Stimulated activated naive CD8-positive, alpha-beta T cell treated with anti-CD3 and anti-CD28 coated beads, Interleukin-15, Interleukin-2, amounts not matched to agents 100 U/mL and 50 U/mL, for 24 hours (primary cell): ENCODE results near the gene NES.
A peak's percentile ranks its signal among the peaks of the same experiment; 100 is the strongest.

Source experiments
- ATAC-seq: fragments of 150-1000 bp; cut with Tn5 transposase; one replicate; pipeline ENCODE4 v1.10.0; 2021
- DNase-seq: peaks from one replicate; pipeline ENCODE4 v3.0.0; 2021

NES gene

GRCh38 chr1:156680056-156680455, 2.8 kb upstream of the NES start:
- no peak for ATAC-seq

GRCh38 chr1:156677616-156678596, 699 bp upstream of the NES start:
- DNase-seq (peak; percentile 40), ATAC-seq (no peak)

More at GRCh38 chr1:156680056-156680455, 2.8 kb upstream of the NES start:
- no peak for DNase-seq

DNA sequence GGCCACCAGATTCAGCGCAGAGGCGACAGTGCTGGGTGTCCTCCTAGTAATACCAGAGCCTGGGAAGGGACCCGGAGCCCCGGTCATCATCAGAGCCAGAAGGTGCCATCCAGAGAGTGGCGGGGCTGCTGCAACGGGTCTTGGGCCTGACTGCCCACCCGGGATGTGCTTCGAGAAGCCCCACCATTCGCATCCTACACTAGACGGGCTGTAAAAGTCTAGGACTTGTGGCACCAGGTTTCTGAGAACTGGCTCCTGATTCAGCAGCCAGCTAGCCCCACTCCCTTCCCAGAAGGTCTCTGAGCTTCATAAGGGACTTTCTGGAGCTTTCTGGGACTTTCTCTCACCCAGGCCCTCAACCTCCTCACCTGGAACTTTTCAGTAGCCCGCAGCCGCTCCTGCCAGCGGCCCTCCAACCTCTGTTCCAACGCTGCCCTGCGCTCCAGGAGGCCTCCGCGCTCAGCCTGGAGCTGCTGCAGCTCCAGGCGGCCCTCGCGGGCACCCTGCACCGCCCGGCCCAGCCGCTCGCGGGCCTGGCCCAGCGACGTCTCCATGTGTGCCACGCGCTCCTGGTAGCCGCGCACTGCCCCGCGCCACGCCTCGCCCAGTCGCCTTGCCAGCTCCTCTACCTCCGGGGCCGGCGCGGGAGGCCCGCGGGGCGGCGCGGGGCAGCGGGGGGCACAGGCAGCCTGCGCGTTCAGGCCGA, 940 bp downstream of the NES start:
- DNase-seq (no peak), ATAC-seq (no peak)

GRCh38 chr1:156675210-156676113, 1.7 kb downstream of the NES start:
- DNase-seq: no peak
- no peak for ATAC-seq

DNA sequence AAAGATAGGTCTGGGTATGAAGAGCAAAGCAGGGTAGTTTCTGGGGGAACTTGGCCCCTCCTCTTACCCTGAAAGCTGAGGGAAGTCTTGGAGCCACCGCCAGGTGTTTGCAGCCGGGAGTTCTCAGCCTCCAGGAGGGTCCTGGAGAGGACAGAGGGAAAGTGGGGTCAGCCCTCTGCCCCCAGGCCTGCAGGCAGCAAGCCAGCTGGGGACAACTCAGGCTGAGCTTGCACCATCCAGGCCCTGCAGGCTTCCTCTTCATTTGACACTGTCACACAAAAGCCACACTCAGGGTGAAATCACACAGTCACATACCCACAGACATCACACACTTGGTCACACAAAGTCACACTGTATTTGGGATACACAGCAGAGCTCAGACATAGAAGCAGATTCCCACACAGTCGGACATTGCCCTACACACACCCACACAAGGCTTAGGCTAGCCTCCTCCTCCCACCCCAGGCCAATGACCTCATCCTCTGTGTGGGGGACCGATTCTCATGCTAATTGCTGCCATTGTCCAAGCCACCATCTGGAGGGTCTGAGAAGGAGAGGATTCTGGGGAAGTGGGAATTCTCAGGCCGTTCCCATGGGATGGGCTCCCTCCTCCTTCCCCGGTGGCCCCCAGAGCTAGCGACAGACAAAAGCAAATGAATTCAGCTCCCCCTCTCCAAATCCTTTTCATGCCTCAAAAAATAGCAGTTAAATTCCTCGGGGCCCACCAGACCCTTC, 3.7 kb downstream of the NES start:
- no peak for ATAC-seq

DNA sequence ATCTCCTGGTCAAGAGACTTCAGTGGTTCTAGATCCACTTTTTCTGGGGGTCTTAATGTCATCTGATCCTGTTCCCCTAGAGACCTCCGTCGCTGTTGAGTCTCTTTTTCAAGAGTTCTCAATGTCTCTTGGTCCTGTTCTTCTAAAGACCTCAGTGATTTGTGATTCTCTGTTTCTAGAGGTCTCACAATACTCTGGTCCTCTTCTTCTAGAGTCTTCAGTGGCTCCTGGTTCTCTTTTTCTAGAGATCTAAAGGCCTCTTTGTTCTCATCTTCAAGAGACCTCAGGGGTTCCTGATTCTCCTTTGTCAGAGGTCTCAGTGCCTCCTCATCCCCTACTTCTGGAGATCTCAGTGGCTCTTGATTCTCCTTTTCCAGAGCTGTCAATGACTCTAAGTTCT, 5.4 kb downstream of the NES start:
- DNase-seq: no peak
- ATAC-seq: no peak

More for the DNA sequence above, 3.7 kb downstream of the NES start:
- no peak for DNase-seq

- DNase-seq (no peak), ATAC-seq (no peak)
Observed at GRCh38 chr1:156670791-156671190, 6.4 kb downstream of the NES start.

DNA sequence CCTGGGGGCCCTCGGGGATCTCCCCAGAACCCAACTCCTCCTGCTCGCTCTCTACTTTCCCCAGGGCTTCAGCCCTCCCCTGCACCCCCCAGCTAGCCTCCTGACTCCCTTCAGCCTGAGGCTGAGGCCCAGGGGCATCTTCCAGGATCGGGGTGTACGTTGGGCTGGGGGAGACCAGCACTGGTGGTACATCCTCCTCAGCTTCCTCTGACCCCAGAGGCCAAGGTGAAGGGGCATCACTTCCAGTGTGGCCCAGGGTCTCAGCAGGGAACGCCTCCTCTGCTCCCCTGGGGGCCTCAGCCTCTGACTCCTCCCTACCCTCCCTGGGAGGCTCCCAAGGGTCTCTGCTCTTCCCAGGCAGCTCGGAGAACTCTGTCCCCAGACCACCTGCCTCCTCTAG, 6.8 kb downstream of the NES start:
- DNase-seq: no peak
- no peak for ATAC-seq

- no peak for ATAC-seq
- DNase-seq: no peak
Observed at GRCh38 chr1:156669794-156670193, 7.4 kb downstream of the NES start.

DNA sequence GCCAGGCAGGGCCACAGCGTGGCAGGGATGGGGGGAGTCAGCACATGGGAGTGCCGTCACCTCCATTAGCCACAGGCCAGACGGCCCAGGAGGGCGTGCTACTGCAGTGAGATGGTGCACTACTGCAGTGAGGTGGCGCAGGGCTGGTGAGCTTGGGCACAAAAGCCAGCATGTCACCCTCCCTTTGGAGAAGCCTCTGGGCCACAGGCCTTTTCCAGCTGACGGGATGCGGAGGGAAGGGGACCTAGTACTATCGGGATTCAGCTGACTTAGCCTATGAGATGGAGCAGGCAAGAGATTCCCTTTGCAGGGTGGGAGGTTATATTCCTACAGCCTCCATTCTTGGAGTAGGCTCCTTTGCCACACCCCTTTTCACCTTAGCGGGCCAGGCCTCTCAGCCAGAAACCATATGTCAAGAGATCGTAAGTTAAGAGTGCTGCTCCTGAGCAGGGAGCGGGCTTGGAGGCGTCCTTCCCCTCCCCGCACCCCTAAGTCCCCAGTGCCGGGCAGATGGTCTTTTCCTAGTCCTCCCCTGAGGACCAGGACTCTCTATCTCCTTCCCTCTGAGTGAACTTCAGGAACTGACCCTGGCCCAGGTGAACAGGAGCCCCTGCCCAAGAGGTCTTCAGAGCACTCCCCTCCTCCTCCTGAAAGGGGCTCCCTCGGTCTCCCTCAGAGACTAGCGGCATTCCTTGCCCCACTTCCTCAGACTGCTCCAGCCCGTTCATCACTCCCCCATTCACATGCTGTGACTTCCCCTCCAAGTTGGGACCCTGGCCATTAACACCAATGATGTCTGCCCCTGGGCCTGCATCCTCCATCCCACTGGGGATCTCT, 8.2 kb downstream of the NES start:
- ATAC-seq (no peak), DNase-seq (no peak)

- ATAC-seq: no peak
- no peak for DNase-seq
Observed at GRCh38 chr1:156667968-156668709, 9.1 kb downstream of the NES start.

- DNase-seq: no peak
- ATAC-seq: no peak
Observed at GRCh38 chr1:156667610-156667967, 9.6 kb downstream of the NES start.

DNA sequence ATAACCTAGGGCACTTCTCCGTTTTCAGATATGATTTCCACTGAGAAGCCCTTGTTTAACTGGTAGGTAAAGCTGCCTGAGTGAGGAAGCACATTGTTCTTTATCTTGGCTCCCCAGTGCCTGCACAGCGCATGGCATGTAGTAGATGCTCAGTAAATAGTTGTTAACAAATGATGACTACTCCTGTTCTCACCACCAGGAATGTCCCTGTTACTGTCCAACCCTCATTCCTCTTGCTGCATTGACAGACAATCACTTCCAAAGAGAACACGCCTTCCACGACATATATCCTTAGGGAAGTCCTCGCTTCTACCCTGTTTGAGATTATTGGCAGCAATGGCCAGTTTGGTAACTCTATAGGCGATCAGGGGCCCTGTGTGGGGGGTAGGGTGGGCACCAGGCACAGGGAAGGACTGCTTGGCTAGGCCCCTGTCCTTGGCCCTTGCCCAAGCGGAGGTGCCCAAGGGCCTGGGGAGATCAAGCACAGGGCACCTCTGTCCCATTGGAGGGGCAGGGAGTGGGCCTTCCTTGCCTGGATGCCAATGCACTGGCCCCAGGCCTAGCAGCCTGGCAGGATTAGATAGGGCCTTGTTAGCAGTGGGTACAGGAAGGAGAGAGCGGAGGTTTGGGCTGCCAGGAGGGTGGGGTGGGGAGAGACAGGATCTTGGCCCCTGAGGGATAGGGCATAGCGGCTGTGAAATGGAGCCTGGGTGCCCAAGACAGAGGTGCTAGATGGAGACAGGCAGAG, 10.2 kb downstream of the NES start:
- ATAC-seq (no peak), DNase-seq (no peak)

DNA sequence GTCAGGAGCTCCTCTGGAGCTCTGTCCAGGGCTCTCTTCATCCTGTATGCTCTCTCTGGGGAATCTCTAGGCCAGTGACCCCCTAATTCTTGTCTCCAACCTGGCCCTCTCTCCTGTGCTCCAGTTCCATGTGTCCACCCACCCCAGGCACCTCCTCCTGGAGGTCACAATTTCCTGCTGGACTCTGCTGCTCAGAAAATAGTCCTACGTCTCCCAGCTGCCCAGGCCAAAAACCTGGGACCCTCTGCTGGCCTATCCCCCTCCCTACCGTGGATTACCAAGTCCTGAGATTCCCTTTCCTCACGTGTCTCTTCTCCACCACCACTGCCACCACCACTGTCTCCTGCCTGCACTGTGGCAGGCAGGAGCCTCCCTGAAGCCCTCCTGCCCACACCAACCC, 11.7 kb downstream of the NES start:
- ATAC-seq: no peak
- no peak for DNase-seq

DNA sequence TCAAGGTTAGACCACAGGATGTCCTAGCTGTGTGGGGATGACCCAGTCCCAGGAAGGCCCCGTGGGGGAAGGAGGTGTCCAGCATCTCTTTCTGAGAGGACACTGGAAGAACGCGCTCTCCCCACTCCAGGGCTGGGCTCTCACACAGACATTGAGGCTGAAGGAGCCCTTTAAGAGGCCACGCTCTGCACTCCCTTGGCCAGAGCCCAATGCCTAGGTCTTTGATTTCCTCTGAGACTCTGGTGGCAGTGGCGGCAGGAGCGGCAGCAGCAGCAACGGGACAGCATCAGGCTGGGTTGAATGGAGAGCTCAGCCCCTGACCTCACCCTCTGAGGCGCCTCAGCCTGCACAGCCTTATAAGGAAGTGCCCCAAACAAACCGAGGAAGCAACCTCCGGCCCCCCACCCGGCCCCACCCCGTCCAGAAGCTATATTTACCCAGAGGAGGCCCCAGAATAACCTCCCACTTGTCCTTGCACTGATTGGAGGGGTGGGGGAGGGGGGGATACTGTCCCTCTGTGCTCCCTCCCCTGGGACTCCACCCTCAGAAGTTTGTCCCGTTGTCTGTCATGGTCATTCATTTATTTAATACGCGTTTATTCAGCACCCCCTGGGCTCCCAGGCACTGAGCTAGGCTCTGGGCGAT, 12.3 kb downstream of the NES start:
- no peak for ATAC-seq
- DNase-seq: no peak

DNA sequence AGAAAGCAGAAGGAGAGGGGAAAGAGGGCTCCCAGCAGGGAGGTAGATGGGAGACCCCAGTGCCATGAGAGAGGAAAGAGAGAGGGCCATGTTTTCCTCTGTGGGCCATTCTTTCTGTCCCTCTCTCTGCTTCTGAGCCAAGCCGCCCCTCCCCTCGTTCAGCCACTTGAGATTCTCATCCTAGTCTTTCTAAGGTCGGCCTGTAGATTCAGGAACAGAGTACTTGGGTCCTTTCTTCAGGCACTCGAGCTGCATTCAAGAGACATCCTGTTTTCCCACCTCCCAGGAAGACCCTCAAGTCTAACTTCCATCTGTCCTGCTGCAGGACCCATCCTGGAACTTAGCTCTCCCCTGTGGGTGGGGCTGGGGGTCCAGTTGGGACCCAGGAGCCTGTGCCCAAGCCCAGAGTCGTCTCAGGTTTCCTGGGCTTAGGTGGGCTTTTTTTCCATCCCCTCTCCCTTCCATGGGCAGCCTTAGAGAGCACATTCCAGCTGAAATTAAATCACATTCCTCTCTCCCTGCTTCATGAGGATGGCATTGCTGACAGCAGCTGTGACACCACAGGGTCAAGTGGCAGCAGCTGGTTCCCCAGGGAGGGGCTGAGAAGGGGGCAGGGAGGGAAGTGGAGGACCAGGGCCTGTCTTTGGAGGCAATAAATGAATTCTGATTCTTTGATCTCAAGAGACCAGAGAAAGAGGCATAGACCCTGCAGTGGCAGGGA, 13.0 kb downstream of the NES start:
- DNase-seq (no peak), ATAC-seq (no peak)

DNA sequence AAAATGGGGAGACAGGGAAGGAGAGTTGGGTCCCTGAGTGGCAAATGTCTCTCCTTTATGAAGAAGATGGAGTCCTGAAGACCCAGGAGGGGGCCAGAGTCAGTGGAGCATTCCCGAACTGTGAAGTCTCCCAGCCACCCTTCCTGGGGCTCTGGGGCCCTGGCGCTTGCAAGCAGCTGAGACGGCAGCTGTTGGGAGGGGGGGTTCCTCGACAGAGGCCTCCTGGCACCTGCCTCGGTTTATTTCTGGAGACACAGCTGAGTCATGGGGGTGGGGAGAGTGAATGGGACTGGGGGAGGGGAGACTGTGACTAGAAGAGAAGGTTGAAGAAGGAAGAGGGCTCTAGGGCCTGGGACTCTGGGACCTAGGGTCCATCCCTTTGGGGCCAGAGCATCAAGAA, 14.0 kb downstream of the NES start:
- no peak for ATAC-seq
- DNase-seq: no peak

GRCh38 chr1:156662800-156663055, 14.5 kb downstream of the NES start:
- DNase-seq: no peak
- no peak for ATAC-seq
